Right atrium auricular region (tissue), 2 donors: ENCODE measurements around the gene CCDC73. TPM values are rescaled to one million over a fixed set of nuclear protein-coding genes. Genes with fewer than 3 reads are reported as not detected.

Source experiments
- DNase-seq: peaks from one replicate; pipeline ENCODE4 v3.0.0-alpha.2; 2019; ENCODE audit warnings: low spot score
- H3K27ac ChIP-seq, 2 donors: fragments of 200-600 bp; sonication (generic); 1 replicate in 1 of 2; 2 replicates in 1 of 2; pipeline ENCODE4 v1.5.1; 2016 to 2019
- H3K27me3 ChIP-seq, 2 donors: fragments of 200-600 bp; sonication (generic); one replicate each; pipeline versions ENCODE4 v1.5.1 to v1.6.0; 2017 to 2019
- H3K36me3 ChIP-seq: fragments of 200-600 bp; sonication (generic); one replicate; pipeline ENCODE4 v1.5.1; 2016
- H3K4me1 ChIP-seq, 2 donors: fragments of 200-600 bp; sonication (generic); one replicate each; pipeline versions ENCODE4 v1.5.1 to v1.6.0; 2017 to 2019
- H3K4me3 ChIP-seq, 2 donors: fragments of 200-600 bp; sonication (generic); 1 replicate in 1 of 2; 2 replicates in 1 of 2; pipeline ENCODE4 v1.5.1; 2017 to 2019; ENCODE audit warnings: mild to moderate bottlenecking in 1 of 2, moderate library complexity in 1 of 2
- H3K9me3 ChIP-seq, 2 donors: fragments of 200-600 bp; sonication (generic); one replicate each; pipeline ENCODE4 v1.5.1; 2019
- CTCF ChIP-seq, 2 donors: fragments of 200-600 bp; sonication (generic); IDR thresholded peaks; one replicate each; pipeline ENCODE4 v1.5.1; 2019; ENCODE audit warnings: antibody characterized with exemption in 2 of 2
- total RNA-seq, 2 donors: library from RNA; depleted of rRNA; stranded (reverse); fragments of >200 nt; gene quantifications; one replicate each; pipeline ENCODE4 v1.1.0, GENCODE V29; 2016

CCDC73 gene
- total RNA-seq, 2 donors from 2014 or later: not detected

DNA sequence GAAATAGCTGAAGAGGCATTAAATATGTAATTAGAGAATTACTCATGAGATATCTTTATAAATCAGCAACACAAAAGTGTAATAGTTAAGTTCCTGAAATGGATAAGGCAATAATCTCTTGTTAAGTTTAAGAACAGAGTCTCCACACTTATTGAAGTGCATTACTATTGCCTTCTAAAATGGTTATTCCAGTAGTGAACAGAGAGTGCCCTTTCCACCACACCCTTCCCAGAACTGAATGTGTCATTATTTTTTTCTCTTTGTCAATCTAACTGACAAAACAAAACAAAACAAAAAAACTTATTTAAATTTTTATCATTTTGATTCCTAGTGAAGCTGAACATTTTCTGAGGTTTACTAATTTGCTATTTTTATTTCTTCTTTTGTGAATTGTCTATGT, 26.0 kb upstream of the CCDC73 start:
- Histone ChIP-seq H3K4me3 (no peak overlapping the region), H3K36me3 (no peaks in the 10 kb centered on the region), H3K9me3 (peaks cover 0 to 5% of the 10 kb centered on the region in 2 donors)

GRCh38 chr11:32819187-32819586, 24.7 kb upstream of the CCDC73 start:
- Histone ChIP-seq H3K36me3 (no peaks in the 10 kb centered on the region), H3K9me3 (peaks cover 0 to 5% of the 10 kb centered on the region in 2 donors), H3K27ac (no peak overlapping the region), H3K27me3 (no peaks in the 10 kb centered on the region), H3K4me1 (no peaks in the 10 kb centered on the region), H3K4me3 (no peak overlapping the region)
- DNase-seq: no peak
- no peak for TF ChIP-seq CTCF (IDR thresholded peaks at IDR 0.05)

More for the DNA sequence above, 26.0 kb upstream of the CCDC73 start:
- no peak for TF ChIP-seq CTCF (IDR thresholded peaks at IDR 0.05)
- no peaks in the 10 kb centered on the region for H3K4me1 ChIP-seq
- no peak for DNase-seq
- no peaks in the 10 kb centered on the region for H3K27me3 ChIP-seq
- H3K27ac ChIP-seq: no peak overlapping the region

DNA sequence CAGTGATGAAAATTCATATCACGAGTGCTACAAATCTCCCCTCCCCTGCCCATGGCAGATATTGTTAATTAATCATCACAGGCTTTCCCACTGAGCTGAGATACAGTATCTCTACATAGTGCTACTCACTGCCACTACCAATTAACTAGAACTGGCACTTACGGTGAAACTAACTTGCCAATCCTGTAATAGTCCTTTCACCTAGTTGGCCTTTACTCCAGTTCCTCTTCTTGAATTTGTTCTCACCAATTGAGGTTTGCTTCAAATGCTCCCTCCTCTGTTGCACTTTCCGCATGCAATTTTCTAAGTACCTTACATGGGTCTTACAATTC, 23.4 kb upstream of the CCDC73 start:
- Histone ChIP-seq H3K36me3 (no peaks in the 10 kb centered on the region), H3K4me3 (no peak overlapping the region), H3K27me3 (no peaks in the 10 kb centered on the region)

DNA sequence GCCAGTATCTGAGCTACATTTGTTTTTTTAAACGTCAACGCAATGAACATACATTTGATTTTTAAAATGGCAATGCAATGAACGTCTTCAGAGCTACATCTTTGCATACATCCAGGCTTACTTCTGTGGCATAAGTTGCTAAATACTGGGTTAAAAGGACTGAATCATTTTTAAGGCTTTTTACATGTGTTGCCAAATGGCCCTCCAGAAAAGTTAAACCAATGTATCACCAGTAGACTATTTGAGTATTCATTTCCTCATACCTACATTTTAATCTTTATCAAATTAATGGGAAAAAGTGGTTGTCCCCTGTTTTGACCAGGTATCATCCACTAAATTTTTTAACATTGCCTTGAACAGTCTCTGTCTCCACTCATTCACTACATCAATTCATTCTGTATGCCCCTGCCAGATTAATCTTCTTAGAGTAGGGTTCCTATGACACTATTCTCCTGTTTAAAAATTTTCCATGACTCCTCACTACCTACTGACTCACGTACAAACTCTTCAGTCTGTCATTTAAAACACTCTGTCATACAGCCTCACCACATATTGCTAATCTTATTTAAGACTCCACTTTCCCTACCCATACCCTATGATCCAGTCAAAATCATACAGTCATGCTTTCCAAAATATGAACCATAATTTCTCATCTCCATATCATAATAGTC, 22.9 kb upstream of the CCDC73 start:
- no peak for DNase-seq
- Histone ChIP-seq H3K4me1 (no peaks in the 10 kb centered on the region), H3K27me3 (no peaks in the 10 kb centered on the region), H3K36me3 (no peaks in the 10 kb centered on the region), H3K9me3 (no peaks in the 10 kb centered on the region), H3K4me3 (no peak overlapping the region), H3K27ac (no peak overlapping the region)
- TF ChIP-seq CTCF (IDR thresholded peaks at IDR 0.05): no peak

More for the DNA sequence above, 23.4 kb upstream of the CCDC73 start:
- H3K4me1 ChIP-seq: no peaks in the 10 kb centered on the region
- DNase-seq: no peak
- H3K27ac ChIP-seq: no peak overlapping the region
- no peaks in the 10 kb centered on the region for H3K9me3 ChIP-seq
- TF ChIP-seq CTCF (IDR thresholded peaks at IDR 0.05): no peak

GRCh38 chr11:32809313-32809712, 14.9 kb upstream of the CCDC73 start:
- no peak overlapping the region for H3K4me3 ChIP-seq
- TF ChIP-seq CTCF (IDR thresholded peaks at IDR 0.05): peak; percentile 43 to 71
- no peak overlapping the region for H3K27ac ChIP-seq
- no peaks in the 10 kb centered on the region for H3K27me3 ChIP-seq
- H3K4me1 ChIP-seq: no peaks in the 10 kb centered on the region
- peak; percentile 86 for DNase-seq
- no peaks in the 10 kb centered on the region for H3K9me3 ChIP-seq
- H3K36me3 ChIP-seq: no peaks in the 10 kb centered on the region

GRCh38 chr11:32796425-32796824, 2.0 kb upstream of the CCDC73 start:
- no peaks in the 10 kb centered on the region for H3K27me3 ChIP-seq
- no peak overlapping the region for H3K27ac ChIP-seq
- H3K4me3 ChIP-seq: no peak overlapping the region
- H3K36me3 ChIP-seq: no peaks in the 10 kb centered on the region
- no peak for DNase-seq
- H3K9me3 ChIP-seq: no peaks in the 10 kb centered on the region
- TF ChIP-seq CTCF (IDR thresholded peaks at IDR 0.05): no peak
- H3K4me1 ChIP-seq: no peaks in the 10 kb centered on the region
